ENCODE data around the gene SUPT5H. TPM values are rescaled to one million over a fixed set of nuclear protein-coding genes. Genes with fewer than 3 reads are reported as not detected.

Gene SUPT5H
- total and polyA plus RNA-seq, 10 of the 15 experiments (the other 5 are each of a cell fraction or from before 2014, with no cell fraction given), result 27.2 to 194 (median 83.6) TPM

- WGBS (ENCODE audit: insufficient coverage, insufficient replicate concordance, low lambda C conversion rate, missing lambda C conversion rate), result 26% methylated on average over 15 of the region's 17 CpGs
- FAIRE-seq (no peak), ATAC-seq (no peak), DNase-seq (ENCODE audit: low read depth, low spot score) (no peak)
- no peaks in the 10 kb centered on the region for H3K9me3 ChIP-seq (replicated peaks; ENCODE audit: control insufficient read depth, insufficient read depth, low read length)
- BruUV-seq (replicated peaks), result no TSS peak
- H3K27ac ChIP-seq (ENCODE audit: control insufficient read depth, insufficient read depth), result peak overlapping the region; percentile 100
- H2AFZ ChIP-seq (ENCODE audit: control insufficient read depth, low read depth, low read length), result no peak overlapping the region
- no peaks in the 10 kb centered on the region for H4K20me1 ChIP-seq (ENCODE audit: control insufficient read depth, insufficient read depth)
- H3K4me3 ChIP-seq, result peak overlapping the region; percentile 98
- no peaks in the 10 kb centered on the region for H3K27me3 ChIP-seq (replicated peaks in 1 of 2; ENCODE audit: control insufficient read depth in 2 of 2, insufficient read depth in 2 of 2, low read length in 1 of 2)
- CTCF ChIA-PET, result interaction anchor here (1.1 kb wide), 1 partner anchor 9 kb away, joined by 4 read pairs; no protein-coding TSS in a partner anchor
- peak overlapping the region; percentile 70; the same call in 1 of the 2 replicates for H3K9ac ChIP-seq (ENCODE audit: control insufficient read depth, insufficient read depth, low read length)
- in situ Hi-C loops (cut with MboI), result no loop called here
- POLR2A ChIA-PET, result interaction anchor here (0.6 to 1.9 kb wide), 6 partner anchors 8 to 769 kb away, joined by 3 to 7 read pairs (median 4); partner anchors contain the start of genes MRPS12 and RPS16
- H3K4me1 ChIP-seq (ENCODE audit: control insufficient read depth, insufficient read depth, low read length), result peaks cover 48% of the 10 kb centered on the region
- SMC1A ChIA-PET (ENCODE audit: uncharacterized antibody, unreplicated experiment), result no interaction called here
- TF ChIP-seq ZNF207 (IDR thresholded peaks at IDR 0.05; ENCODE audit: borderline replicate concordance) (no peak), SRF (IDR thresholded peaks at IDR 0.05; ENCODE audit: low read depth in 2 of 2, low read length in 2 of 2) (peak; percentile 79 to 82; a peak in 3 of 4 replicates)
- intact Hi-C loops (cut with micrococcal nuclease; ENCODE audit: unreplicated experiment), result loop anchor here (10.0 kb wide), 1 partner anchor 431 kb away; the partner anchor contains the start of gene FBXO17
- H3K36me3 ChIP-seq (ENCODE audit: control insufficient read depth in 2 of 2, insufficient read depth in 2 of 2, low read length in 1 of 2), result peaks cover 2 to 6% of the 10 kb centered on the region in 2 experiments; a peak in 2 of 4 replicates
- RAD21 ChIA-PET (ENCODE audit: unreplicated experiment), result interaction anchor here (1.6 to 4.5 kb wide), 2 partner anchors 8 to 15 kb away, joined by 4 to 37 read pairs; partner anchors contain the start of genes MED29 and PAF1
- H3K4me2 ChIP-seq (ENCODE audit: control insufficient read depth, insufficient read depth), result peak overlapping the region; percentile 100
- H3K79me2 ChIP-seq (ENCODE audit: control insufficient read depth, insufficient read depth, low read length), result peaks cover 61% of the 10 kb centered on the region
Observed at GRCh38 chr19:39405261-39405957, 40.0 kb upstream of the SUPT5H start.

GRCh38 chr19:39405958-39406655 is 39.3 kb upstream of the SUPT5H start:
- H3K27me3 ChIP-seq (replicated peaks in 1 of 2; ENCODE audit: control insufficient read depth in 2 of 2, insufficient read depth in 2 of 2, low read length in 1 of 2), result no peaks in the 10 kb centered on the region
- no peaks in the 10 kb centered on the region for H3K9me3 ChIP-seq (replicated peaks; ENCODE audit: control insufficient read depth, insufficient read depth, low read length)
- DNase-seq (ENCODE audit: low read depth, low spot score) (no peak), FAIRE-seq (no peak), ATAC-seq (no peak; the same call in 1 of the 3 replicates)
- peaks cover 2 to 6% of the 10 kb centered on the region in 2 experiments; a peak in 2 of 4 replicates for H3K36me3 ChIP-seq (ENCODE audit: control insufficient read depth in 2 of 2, insufficient read depth in 2 of 2, low read length in 1 of 2)
- peak overlapping the region; percentile 98 for H3K4me3 ChIP-seq
- ChIA-PET SMC1A (ENCODE audit: uncharacterized antibody, unreplicated experiment) (interaction anchor here (1.1 kb wide), 1 partner anchor 8 kb away, joined by 3 read pairs; no protein-coding TSS in a partner anchor), RAD21 (ENCODE audit: unreplicated experiment) (interaction anchor here (0.9 to 4.5 kb wide), 2 partner anchors 8 to 71 kb away, joined by 4 to 37 read pairs; no protein-coding TSS in a partner anchor), CTCF (interaction anchor here (0.8 kb wide), 1 partner anchor 8 kb away, joined by 4 read pairs; no protein-coding TSS in a partner anchor), POLR2A (interaction anchor here (0.6 to 3.9 kb wide), 7 partner anchors 9 to 1930 kb away, joined by 3 to 39 read pairs (median 5); partner anchors contain the start of genes MED29, PAF1 and RPS16)
- H3K27ac ChIP-seq (ENCODE audit: control insufficient read depth, insufficient read depth), result peak overlapping the region; percentile 100
- peaks cover 48% of the 10 kb centered on the region for H3K4me1 ChIP-seq (ENCODE audit: control insufficient read depth, insufficient read depth, low read length)
- 2% methylated on average over 21 of the region's 22 CpGs for WGBS (ENCODE audit: insufficient coverage, insufficient replicate concordance, low lambda C conversion rate, missing lambda C conversion rate)
- intact Hi-C loops (cut with micrococcal nuclease; ENCODE audit: unreplicated experiment), result loop anchor here (10.0 kb wide), 1 partner anchor 431 kb away; the partner anchor contains the start of gene FBXO17
- H3K4me2 ChIP-seq (ENCODE audit: control insufficient read depth, insufficient read depth), result peak overlapping the region; percentile 92
- H3K9ac ChIP-seq (ENCODE audit: control insufficient read depth, insufficient read depth, low read length), result peak overlapping the region; percentile 70
- H4K20me1 ChIP-seq (ENCODE audit: control insufficient read depth, insufficient read depth), result no peaks in the 10 kb centered on the region
- H2AFZ ChIP-seq (ENCODE audit: control insufficient read depth, low read depth, low read length), result no peak overlapping the region
- BruUV-seq (replicated peaks), result no TSS peak
- peaks cover 62% of the 10 kb centered on the region for H3K79me2 ChIP-seq (ENCODE audit: control insufficient read depth, insufficient read depth, low read length)
- in situ Hi-C loops (cut with MboI), result no loop called here
- TF ChIP-seq RELB (IDR thresholded peaks at IDR 0.05; ENCODE audit: low read depth) (0 out of 2 replicates have a peak, but pooled peaks have one; percentile 42), SMAD1 (IDR thresholded peaks at IDR 0.05; ENCODE audit: low read depth, partially characterized antibody) (peak; percentile 65), TBL1XR1 (IDR thresholded peaks at IDR 0.05; ENCODE audit: low read depth, low read length) (no peak), SMAD5 (IDR thresholded peaks at IDR 0.05; ENCODE audit: low read depth) (no peak), TCF3 (IDR thresholded peaks at IDR 0.05; ENCODE audit: borderline replicate concordance, insufficient read depth, low read depth, low read length) (0 out of 2 replicates have a peak, but pooled peaks have one; percentile 15), HDGF (IDR thresholded peaks at IDR 0.05) (peak; percentile 98)

Measured in GM12878 (cell line).